Stimulated activated CD8-positive, alpha-beta memory T cell treated with anti-CD3 and anti-CD28 coated beads, Interleukin-7, amount 100 ng/mL, for 4 hours (primary cell): ENCODE data around the gene MRGPRD.

Experiments used
- DNase-seq, 2 donors: peaks; one replicate each; pipeline ENCODE4 v3.0.0-alpha.2; 2020; ENCODE audit warnings: low read depth in 2 of 2

MRGPRD gene

GRCh38 chr11:68946416-68947090 lies 34.2 kb downstream of the MRGPRD start:
- DNase-seq = no peak

GRCh38 chr11:68942751-68943271 lies 38.0 kb downstream of the MRGPRD start:
- no peak for DNase-seq

- no peak for DNase-seq
Observed at GRCh38 chr11:68942095-68942620, 38.6 kb downstream of the MRGPRD start.

- no peak for DNase-seq
Observed at GRCh38 chr11:68941324-68942094, 39.3 kb downstream of the MRGPRD start.

GRCh38 chr11:68940651-68941323 lies 40.0 kb downstream of the MRGPRD start:
- no peak for DNase-seq

- no peak for DNase-seq
Observed at GRCh38 chr11:68939583-68940555, 40.9 kb downstream of the MRGPRD start.

- no peak for DNase-seq
Observed at GRCh38 chr11:68938816-68939582, 41.8 kb downstream of the MRGPRD start.

- no peak for DNase-seq
Observed at GRCh38 chr11:68938088-68938487, 42.7 kb downstream of the MRGPRD start.

- DNase-seq = no peak
Observed at GRCh38 chr11:68936676-68937620, 43.8 kb downstream of the MRGPRD start.

GRCh38 chr11:68936358-68936636 lies 44.5 kb downstream of the MRGPRD start:
- no peak for DNase-seq

GRCh38 chr11:68935516-68936357 lies 45.0 kb downstream of the MRGPRD start:
- no peak for DNase-seq

GRCh38 chr11:68935066-68935465 lies 45.7 kb downstream of the MRGPRD start:
- DNase-seq = no peak

GRCh38 chr11:68934666-68935065 lies 46.1 kb downstream of the MRGPRD start:
- no peak for DNase-seq

- DNase-seq = no peak
Observed at GRCh38 chr11:68934321-68934645, 46.5 kb downstream of the MRGPRD start.

GRCh38 chr11:68933605-68934320 lies 47.0 kb downstream of the MRGPRD start:
- DNase-seq = no peak

- no peak for DNase-seq
Observed at GRCh38 chr11:68932933-68933577, 47.7 kb downstream of the MRGPRD start.

GRCh38 chr11:68932358-68932757 lies 48.4 kb downstream of the MRGPRD start:
- DNase-seq = no peak
